Activated CD8-positive, alpha-beta memory T cell treated with anti-CD3 and anti-CD28 coated beads, Interleukin-2, amount 50 U/mL, for 48 hours (primary cell): ENCODE measurements around the gene ACTR3C.

Source experiments
- DNase-seq: peaks from one replicate; pipeline ENCODE4 v3.0.0-alpha.2; 2020

ACTR3C gene

DNA sequence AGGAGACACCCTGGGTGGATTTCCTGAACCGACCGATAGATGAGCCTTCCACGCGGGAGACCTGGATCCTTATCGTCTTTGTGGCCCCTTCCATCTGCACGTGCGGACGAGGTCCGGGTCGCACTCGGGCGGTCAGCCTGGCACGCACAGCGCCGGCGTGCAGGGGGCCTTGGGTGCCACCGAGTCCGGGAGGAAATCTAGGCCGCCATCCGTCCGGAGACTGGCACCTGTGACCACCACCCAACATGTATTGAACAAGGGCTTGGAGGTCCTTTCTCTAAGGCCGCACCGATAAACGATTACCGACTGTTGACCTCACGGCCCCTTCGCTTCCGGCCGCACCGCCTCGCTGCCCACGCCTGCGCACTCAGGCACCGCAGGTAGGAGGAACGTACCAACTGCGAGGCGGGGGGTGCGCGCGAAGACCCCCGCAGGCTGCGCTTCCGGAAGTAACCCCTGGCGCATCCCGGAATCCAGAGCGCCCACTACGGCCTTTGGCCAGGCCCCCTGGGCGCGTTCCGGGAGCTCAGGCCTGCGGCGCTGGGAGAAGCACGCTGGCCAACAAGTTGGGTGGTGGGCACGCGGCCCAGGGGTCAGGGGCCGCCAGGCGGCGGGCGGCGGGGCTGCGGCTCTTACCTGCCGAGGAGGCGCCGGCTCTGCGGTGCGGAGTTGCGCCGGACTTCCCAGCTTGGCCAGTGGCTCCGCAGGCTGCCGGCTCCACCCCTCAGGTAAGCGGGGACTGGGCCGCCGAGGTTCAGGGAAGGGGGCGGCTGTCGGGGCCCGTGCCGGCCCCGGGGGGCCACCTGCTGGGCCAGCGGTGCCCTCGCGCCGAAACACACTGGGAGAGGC is at the start of gene ACTR3C, which contains the start of gene LRRC61:
ACTR3C (minus strand) TSS at position 713 of the 849 bp plus-strand sequence. CDS start 28,249 bp downstream, outside the sequence.
LRRC61 (plus strand) TSS at position 523 of the 849 bp plus-strand sequence. CDS start 13,507 bp downstream, outside the sequence.
- DNase-seq: peak; percentile 86

- DNase-seq: no peak
Measured at GRCh38 chr7:150372271-150373048, 49.1 kb upstream of the ACTR3C start.

GRCh38 chr7:150371996-150372270 is 48.6 kb upstream of the ACTR3C start:
- DNase-seq: no peak

GRCh38 chr7:150371131-150371995 is 48.0 kb upstream of the ACTR3C start:
- DNase-seq: no peak

DNA sequence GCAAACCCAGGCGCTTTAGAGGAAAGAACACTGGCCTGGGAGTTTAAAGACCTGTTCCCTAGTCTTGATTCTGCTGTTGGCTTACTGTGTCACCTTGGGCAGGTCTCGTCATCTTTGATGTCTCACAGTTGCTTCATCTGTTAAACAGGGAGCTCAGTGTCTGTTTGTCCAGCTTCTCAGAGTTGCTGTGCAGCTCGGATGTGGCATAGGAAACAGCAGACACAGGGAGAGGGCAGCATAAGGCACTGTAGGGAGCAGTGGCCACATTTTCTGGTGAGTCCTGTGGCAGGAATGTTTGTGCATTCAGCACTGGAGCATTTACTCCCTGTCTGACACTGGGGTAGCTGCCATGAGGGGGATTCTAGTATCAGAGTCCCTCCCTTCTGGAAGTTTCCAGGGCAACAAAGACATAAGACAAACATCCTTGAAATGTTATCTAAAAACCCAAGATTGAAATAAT is 47.3 kb upstream of the ACTR3C start:
- no peak for DNase-seq

GRCh38 chr7:150369748-150370501 is 46.6 kb upstream of the ACTR3C start:
- no peak for DNase-seq

GRCh38 chr7:150368884-150369747 is 45.8 kb upstream of the ACTR3C start:
- DNase-seq: peak; percentile 73

DNA sequence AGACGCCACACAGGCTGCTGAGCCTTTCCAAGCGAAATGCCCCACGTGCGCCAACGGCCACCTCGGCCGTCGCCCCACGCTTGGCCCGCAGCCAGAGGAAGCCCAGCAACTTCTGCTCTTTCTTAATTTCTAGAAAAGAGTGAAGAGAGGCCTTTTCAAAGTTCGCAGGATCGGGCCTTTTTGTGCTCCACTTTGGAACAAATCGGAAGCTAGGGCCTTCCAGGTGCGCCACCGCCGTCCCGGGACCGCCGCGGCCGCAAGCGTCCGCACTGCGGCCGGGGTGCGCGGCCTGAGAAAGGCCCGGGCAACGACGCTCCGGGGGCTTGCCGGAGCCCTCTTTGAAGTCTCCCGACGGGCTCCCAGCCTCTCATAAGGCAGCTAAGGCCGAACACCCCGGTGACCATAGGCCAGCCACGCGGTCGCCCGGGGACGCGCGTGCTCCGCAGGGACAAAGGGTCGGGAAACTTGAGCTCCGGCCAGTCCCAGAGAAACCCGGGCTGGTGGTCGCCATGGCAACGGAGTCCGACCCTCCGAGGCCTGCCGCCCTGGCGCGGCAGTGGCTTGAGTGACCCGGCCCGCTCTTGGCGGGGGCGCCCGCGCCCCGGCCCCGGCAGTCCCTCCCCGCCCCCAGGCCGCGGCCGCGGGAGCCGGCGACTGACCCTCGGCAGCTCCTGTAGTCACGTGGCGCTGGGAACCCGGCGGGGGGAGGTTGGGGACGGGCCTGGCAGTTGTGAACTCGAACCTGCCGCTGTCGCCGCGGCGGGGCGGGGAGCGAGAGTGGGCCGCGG is 44.9 kb upstream of the ACTR3C start, which contains the start of gene REPIN1:
REPIN1 (plus strand) TSS at position 727 of the 788 bp plus-strand sequence. CDS start 890 bp downstream, outside the sequence.
- DNase-seq: peak; percentile 91

DNA sequence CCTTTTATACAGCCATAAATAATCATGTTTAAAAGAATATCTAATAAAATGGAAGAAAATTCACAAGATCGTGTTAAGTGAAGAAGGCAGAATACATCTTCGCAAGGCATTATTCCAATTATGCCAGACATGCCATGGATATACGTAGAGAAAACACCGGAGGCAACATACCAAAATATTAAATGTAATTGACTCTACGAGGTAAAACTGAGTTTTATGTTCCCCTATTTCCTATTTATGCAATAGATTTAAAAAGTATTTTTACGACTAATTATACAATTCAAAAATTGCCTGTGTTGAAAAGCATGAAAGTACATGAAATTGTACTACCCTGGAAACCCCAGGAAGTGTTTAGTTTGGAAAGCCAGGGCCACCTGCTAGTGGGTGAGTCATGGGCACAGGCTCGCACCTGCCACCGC is 44.3 kb upstream of the ACTR3C start:
- no peak for DNase-seq

DNA sequence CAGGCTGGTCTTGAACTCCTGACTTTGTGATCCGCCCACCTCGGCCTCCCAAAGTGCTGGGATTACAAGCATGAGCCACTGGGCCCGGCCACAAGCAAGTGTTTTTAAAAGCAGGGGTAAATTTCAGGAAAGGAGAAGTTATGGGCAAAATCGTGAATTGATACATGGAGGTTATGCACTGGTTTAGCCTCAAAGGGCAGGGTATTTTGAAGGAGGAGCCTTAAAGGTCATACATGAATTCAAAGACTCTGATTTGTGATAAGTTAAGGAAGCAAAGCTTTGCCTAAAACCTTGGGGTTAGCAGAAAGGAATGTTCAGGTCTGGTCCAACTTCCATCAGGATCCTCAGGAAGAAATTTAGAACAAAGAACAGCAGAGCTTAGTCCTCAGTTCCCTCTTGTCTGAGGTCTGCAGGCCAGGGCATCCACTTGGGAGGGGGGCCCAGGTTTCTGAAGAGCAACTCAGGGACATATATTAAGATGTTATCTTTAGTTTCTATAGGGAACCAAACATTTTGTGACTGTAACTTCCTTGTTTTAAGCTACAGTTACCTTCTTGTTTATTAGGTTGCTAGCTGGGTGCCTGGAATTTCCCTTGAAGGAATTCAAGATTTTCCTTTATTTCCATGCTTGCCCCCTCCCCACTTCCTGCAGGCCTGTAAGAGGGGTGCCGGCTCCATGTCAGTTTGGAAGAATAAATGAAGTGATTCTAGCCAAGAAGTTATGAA is 42.5 kb upstream of the ACTR3C start:
- no peak for DNase-seq

DNA sequence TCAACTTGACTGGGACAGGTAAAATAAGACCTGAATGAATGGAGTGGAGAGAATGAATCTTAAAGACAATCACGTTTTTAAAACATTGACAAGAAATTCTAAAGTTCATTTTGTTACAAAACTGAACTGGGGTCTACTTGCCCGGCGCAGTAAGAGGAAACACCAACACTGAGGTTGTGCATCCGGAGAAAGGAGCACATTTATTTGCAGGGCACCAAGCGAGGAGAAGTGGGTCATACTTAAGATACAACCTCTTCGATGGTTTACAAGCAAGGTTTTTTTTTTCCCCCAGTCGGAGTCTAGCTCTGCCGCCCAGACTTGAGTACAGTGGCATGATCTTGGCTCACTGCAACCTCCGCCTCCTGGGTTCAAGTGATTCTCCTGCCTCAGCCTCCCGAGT is 41.8 kb upstream of the ACTR3C start:
- DNase-seq: no peak

DNA sequence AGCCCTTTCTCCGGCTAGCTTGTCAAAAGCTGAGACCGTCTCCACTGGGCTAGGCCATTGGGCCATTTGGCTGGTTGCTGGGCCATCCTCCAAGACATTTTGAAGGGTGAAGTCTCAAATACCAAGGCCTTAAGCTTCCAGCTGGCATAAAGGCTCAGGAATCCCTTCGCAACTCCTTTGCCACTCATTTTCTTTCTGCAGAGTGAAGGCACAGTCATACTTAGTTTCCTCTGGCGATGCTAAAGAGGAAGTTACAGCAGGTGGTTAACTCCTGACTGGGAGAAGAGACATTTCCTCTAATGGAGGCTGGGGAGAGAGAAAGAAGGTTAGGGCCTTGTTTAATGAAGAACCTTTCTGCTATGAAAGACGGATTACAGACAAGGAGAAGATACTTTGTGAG is 40.5 kb upstream of the ACTR3C start:
- no peak for DNase-seq

GRCh38 chr7:150363370-150363769 is 40.0 kb upstream of the ACTR3C start:
- DNase-seq: no peak

DNA sequence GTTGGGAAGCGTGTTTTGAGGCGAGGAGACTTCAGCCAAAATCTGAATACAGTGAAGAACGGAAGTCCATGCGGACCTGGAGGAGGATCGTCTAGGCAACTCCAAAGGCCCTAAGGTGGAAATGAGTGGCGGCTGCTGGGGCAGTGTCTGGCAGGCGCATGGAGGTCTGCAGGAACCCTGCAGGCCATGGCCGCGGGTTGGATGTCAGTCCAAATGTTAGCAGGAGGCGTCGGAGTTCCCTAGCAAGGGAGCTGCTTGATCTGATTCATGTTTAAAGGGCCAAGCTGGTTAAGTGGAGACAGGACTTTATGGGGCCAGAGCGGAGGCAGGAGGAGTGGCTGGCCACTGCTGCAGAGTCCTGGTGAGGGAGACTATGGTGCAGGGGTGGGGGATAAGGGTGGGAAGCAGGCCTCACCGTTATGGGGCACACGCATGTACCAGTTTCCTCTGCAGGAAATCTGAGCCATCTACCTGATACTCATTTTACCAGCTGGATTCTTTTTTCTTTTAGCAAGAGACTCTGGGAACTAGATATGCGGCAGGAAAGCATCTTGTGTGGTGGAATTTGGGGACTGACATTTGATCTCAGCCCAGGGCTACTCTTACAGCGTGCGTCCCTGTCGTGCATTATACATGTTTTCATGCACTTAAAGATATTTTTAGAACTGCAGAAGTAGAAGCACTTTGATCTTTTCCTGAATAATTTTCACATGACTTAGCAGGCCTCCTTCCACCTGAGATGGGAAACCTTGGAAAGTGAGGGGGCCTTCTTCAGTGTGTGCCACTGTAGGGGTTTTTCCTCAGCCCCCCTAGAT is 38.7 kb upstream of the ACTR3C start:
- no peak for DNase-seq

DNA sequence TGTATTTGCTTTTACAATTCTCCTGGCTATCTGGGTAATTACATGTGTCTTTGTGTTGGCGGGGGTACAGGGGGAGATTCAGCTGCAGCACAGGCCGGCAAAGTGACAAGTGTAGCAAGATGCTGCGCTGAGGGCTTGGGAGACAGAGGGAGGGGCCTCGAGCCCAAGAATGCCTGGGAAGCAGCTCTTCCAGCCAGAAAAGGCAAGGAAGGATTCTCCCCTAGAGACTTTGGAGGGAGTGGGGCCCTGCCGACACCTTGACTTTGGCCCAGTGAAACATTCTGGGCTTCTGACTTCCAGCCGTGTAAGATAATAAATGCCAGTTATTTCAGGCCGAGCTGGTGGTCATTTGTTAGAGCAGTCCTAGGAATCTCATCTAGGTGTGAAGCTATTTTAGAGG is 38.1 kb upstream of the ACTR3C start:
- DNase-seq: no peak

GRCh38 chr7:150360363-150361058 is 37.2 kb upstream of the ACTR3C start:
- no peak for DNase-seq

GRCh38 chr7:150359622-150360362 is 36.4 kb upstream of the ACTR3C start:
- DNase-seq: no peak
